Endodermal cell (in vitro differentiated cells): ENCODE data around the gene HOXC6. TPM values are rescaled to one million over a fixed set of nuclear protein-coding genes. Genes with fewer than 3 reads are reported as not detected.
A peak's percentile ranks its signal among the peaks of the same experiment; 100 is the strongest.

ENCODE experiments used
- DNase-seq: peaks from one replicate; pipeline ENCODE4 v3.0.0-alpha.2; 2017
- H3K27ac ChIP-seq: 2 replicates; pipeline ENCODE4 v1.5.1; 2013; ENCODE audit warnings: mild to moderate bottlenecking, low read depth, low read length, moderate library complexity
- H3K27me3 ChIP-seq: 2 replicates; pipeline ENCODE4 v1.6.1; 2013; ENCODE audit warnings: mild to moderate bottlenecking, low read length, moderate library complexity; ENCODE audit not compliant: insufficient read depth, control insufficient read depth, poor library complexity, severe bottlenecking
- H3K36me3 ChIP-seq: 2 replicates; pipeline ENCODE4 v1.7.0; 2013; ENCODE audit warnings: mild to moderate bottlenecking, low read length, moderate library complexity; ENCODE audit not compliant: control insufficient read depth, insufficient read depth
- H3K4me1 ChIP-seq: one replicate; pipeline ENCODE4 v1.7.0; 2013; ENCODE audit warnings: low read length; ENCODE audit not compliant: control insufficient read depth, insufficient read depth
- H3K4me3 ChIP-seq: 2 replicates; pipeline ENCODE4 v1.5.1; 2013; ENCODE audit warnings: mild to moderate bottlenecking, low read length, moderate library complexity
- H3K9ac ChIP-seq: 2 replicates; pipeline ENCODE4 v1.6.1; 2013; ENCODE audit warnings: mild to moderate bottlenecking, low read length, moderate library complexity; ENCODE audit not compliant: poor library complexity, severe bottlenecking; ENCODE audit errors: extremely low read depth
- H3K9me3 ChIP-seq: 2 replicates; pipeline ENCODE4 v1.6.1; 2013; ENCODE audit warnings: mild to moderate bottlenecking, low read length, moderate library complexity; ENCODE audit not compliant: control insufficient read depth
- H3K27ac Mint-ChIP-seq: 2 replicates; pipeline ENCODE4 v1.8.0; 2020; ENCODE audit warnings: mixed read lengths
- H3K27me3 Mint-ChIP-seq: 2 replicates; pipeline ENCODE4 v1.8.0; 2021; ENCODE audit warnings: mild to moderate bottlenecking, mixed read lengths; ENCODE audit not compliant: insufficient read depth
- H3K36me3 Mint-ChIP-seq: 2 replicates; pipeline ENCODE4 v1.8.0; 2020; ENCODE audit warnings: low read depth, mixed read lengths
- H3K4me1 Mint-ChIP-seq: 2 replicates; pipeline ENCODE4 v1.8.0; 2020; ENCODE audit warnings: mixed read lengths
- H3K4me3 Mint-ChIP-seq: 2 replicates; pipeline ENCODE4 v1.8.0; 2020; ENCODE audit warnings: mild to moderate bottlenecking, moderate library complexity, mixed read lengths
- H3K9me3 Mint-ChIP-seq: 2 replicates; pipeline ENCODE4 v1.8.0; 2020; ENCODE audit warnings: mild to moderate bottlenecking, mixed read lengths
- WGBS, 2 experiments: methylation state at CpG; one replicate each; pipeline versions ENCODE4 v1.1.5 to v1.1.7; 2013; ENCODE audit warnings: missing lambda C conversion rate in 2 of 2, mixed read lengths in 1 of 2; ENCODE audit not compliant: insufficient coverage in 1 of 2, insufficient read length in 1 of 2; 5-methylcytosine and 5-hydroxymethylcytosine counted together
- total RNA-seq, 2 donors: library from RNA; stranded (reverse); fragmentation: NEBNext Ultra II Directional in 1 of 2; extraction: Animal tissue kit (Norgen Biotek cat#: 25700) in 1 of 2; gene quantifications; 2 replicates in 1 of 2; 3 replicates in 1 of 2; pipeline ENCODE4 v1.2.1, GENCODE V29; 2021
- TF ChIP-seq, protein P1 (sequence below): fragments of 200-600 bp; sonication (generic); conservative IDR thresholded peaks from 2 replicates; pipeline ENCODE4 v1.5.0; 2021; ENCODE audit warnings: antibody characterized with exemption, mild to moderate bottlenecking

HOXC6 gene
- total RNA-seq, 2 donors from 2014 or later = not detected

DNA sequence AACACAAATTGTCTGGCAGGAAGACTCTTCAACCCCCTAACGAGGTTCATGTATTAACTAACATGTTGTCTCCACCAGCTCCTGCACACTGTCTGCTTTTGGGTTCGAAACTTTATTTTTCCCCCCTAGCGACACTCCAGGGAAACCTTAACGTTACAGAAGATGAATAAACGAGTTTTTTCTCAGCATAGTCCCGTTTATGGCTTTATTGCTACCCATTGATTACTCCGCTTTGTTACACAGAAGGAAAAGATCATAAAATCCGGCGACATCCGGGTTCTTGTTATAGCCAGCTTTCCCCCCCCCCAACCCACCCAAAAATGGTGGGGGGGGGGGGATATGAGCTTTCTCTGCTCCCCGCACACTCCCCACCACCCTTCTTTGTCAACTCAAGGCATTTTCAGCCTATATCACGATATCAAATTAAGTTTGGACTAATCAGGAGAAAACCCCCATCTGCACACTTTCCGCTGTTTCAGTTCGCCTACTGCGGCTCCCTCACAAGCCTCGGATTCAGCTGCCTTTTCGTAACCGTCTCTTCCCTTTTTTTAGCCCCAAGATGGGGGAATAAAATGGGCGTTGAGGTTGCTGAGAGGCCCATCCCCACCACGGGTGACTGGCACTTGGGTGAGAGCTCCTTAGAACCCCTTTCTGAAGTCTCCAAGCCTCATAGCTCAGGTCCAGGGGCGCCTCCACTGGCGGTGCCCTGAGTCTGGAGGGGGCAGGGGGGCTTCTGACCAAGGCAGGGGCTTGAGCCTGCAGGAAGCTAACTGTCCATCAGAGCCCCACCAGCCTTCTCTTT lies 1.4 kb upstream of the HOXC6 start:
- H3K27me3 ChIP-seq = peaks cover 100% of the 10 kb centered on the region
- 7 to 17% methylated on average over 11 to 19 of the region's 22 CpGs for WGBS, 2 experiments
- Mint-ChIP-seq H3K36me3 (no peaks in the 10 kb centered on the region), H3K27ac (no peak overlapping the region), H3K4me1 (peaks cover 14% of the 10 kb centered on the region), H3K4me3 (no peak overlapping the region), H3K27me3 (peaks cover 99% of the 10 kb centered on the region), H3K9me3 (peaks cover 2% of the 10 kb centered on the region)
- TF ChIP-seq, protein P1, sequence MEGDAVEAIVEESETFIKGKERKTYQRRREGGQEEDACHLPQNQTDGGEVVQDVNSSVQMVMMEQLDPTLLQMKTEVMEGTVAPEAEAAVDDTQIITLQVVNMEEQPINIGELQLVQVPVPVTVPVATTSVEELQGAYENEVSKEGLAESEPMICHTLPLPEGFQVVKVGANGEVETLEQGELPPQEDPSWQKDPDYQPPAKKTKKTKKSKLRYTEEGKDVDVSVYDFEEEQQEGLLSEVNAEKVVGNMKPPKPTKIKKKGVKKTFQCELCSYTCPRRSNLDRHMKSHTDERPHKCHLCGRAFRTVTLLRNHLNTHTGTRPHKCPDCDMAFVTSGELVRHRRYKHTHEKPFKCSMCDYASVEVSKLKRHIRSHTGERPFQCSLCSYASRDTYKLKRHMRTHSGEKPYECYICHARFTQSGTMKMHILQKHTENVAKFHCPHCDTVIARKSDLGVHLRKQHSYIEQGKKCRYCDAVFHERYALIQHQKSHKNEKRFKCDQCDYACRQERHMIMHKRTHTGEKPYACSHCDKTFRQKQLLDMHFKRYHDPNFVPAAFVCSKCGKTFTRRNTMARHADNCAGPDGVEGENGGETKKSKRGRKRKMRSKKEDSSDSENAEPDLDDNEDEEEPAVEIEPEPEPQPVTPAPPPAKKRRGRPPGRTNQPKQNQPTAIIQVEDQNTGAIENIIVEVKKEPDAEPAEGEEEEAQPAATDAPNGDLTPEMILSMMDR = no peak
- DNase-seq = peak; percentile 49
- H3K27ac ChIP-seq = no peak overlapping the region
- no peak overlapping the region for H3K4me3 ChIP-seq
- no peaks in the 10 kb centered on the region for H3K4me1 ChIP-seq
- H3K9me3 ChIP-seq = no peaks in the 10 kb centered on the region
- H3K36me3 ChIP-seq = no peaks in the 10 kb centered on the region
- H3K9ac ChIP-seq = no peak overlapping the region

- peaks cover 100% of the 10 kb centered on the region for H3K27me3 ChIP-seq
- Mint-ChIP-seq H3K36me3 (no peaks in the 10 kb centered on the region), H3K27ac (no peak overlapping the region), H3K4me1 (peaks cover 14% of the 10 kb centered on the region), H3K4me3 (no peak overlapping the region), H3K9me3 (peaks cover 2% of the 10 kb centered on the region), H3K27me3 (peaks cover 99% of the 10 kb centered on the region)
- TF ChIP-seq, protein P1 = no peak
- no peaks in the 10 kb centered on the region for H3K4me1 ChIP-seq
- H3K27ac ChIP-seq = no peak overlapping the region
- H3K9ac ChIP-seq = no peak overlapping the region
- 34 to 38% methylated on average over 2 to 3 of the region's 3 CpGs for WGBS, 2 experiments
- H3K36me3 ChIP-seq = no peaks in the 10 kb centered on the region
- H3K9me3 ChIP-seq = no peaks in the 10 kb centered on the region
- no peak for DNase-seq
- H3K4me3 ChIP-seq = no peak overlapping the region
Observed at GRCh38 chr12:54027442-54027786, 826 bp upstream of the HOXC6 start.

DNA sequence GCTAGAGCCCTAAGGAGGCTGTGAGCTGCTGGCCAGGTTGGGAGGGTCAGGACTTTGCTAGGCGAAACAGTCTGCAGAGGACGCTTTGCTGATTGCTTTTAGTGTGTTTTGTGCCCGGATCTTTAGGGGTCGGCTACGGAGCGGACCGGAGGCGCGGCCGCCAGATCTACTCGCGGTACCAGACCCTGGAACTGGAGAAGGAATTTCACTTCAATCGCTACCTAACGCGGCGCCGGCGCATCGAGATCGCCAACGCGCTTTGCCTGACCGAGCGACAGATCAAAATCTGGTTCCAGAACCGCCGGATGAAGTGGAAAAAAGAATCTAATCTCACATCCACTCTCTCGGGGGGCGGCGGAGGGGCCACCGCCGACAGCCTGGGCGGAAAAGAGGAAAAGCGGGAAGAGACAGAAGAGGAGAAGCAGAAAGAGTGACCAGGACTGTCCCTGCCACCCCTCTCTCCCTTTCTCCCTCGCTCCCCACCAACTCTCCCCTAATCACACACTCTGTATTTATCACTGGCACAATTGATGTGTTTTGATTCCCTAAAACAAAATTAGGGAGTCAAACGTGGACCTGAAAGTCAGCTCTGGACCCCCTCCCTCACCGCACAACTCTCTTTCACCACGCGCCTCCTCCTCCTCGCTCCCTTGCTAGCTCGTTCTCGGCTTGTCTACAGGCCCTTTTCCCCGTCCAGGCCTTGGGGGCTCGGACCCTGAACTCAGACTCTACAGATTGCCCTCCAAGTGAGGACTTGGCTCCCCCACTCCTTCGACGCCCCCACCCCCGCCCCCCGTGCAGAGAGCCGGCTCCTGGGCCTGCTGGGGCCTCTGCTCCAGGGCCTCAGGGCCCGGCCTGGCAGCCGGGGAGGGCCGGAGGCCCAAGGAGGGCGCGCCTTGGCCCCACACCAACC lies 1.5 kb downstream of the HOXC6 start:
- Mint-ChIP-seq H3K27me3 (peaks cover 97% of the 10 kb centered on the region), H3K36me3 (no peaks in the 10 kb centered on the region), H3K27ac (no peak overlapping the region), H3K4me3 (peak overlapping the region; percentile 38), H3K9me3 (peaks cover 3% of the 10 kb centered on the region), H3K4me1 (peaks cover 13% of the 10 kb centered on the region)
- peaks cover 5% of the 10 kb centered on the region for H3K9me3 ChIP-seq
- TF ChIP-seq, protein P1 = no peak
- H3K4me3 ChIP-seq = no peak overlapping the region
- H3K27me3 ChIP-seq = peaks cover 100% of the 10 kb centered on the region
- H3K27ac ChIP-seq = no peak overlapping the region
- no peaks in the 10 kb centered on the region for H3K4me1 ChIP-seq
- H3K36me3 ChIP-seq = no peaks in the 10 kb centered on the region
- WGBS, 2 experiments = 3 to 8% methylated on average over 17 to 53 of the region's 53 CpGs
- no peak overlapping the region for H3K9ac ChIP-seq
- peak; percentile 85 for DNase-seq
